Mammary epithelial cell (primary cell): ENCODE results near the gene NKD2.

Source experiments
- CTCF ChIP-seq, 2 donors: IDR thresholded peaks in 1 of 2; conservative IDR thresholded peaks in 1 of 2; 2 replicates each; pipeline ENCODE4 v1.5.1; 2011 to 2012; ENCODE audit warnings: inconsistent platforms in 2 of 2, low read length in 2 of 2, mild to moderate bottlenecking in 2 of 2, control low read depth in 1 of 2, low read depth in 1 of 2; ENCODE audit not compliant: insufficient read depth in 1 of 2; ENCODE audit errors: extremely low read depth in 1 of 2
- EZH2 ChIP-seq: IDR thresholded peaks from 2 replicates; pipeline ENCODE4 v1.6.1; 2012; ENCODE audit warnings: low read length, inconsistent platforms, borderline replicate concordance

- no peak for TF ChIP-seq CTCF (conservative IDR thresholded peaks at IDR 0.05 in 1 of 2, IDR thresholded peaks at IDR 0.05 in 1 of 2; ENCODE audit: extremely low read depth in 1 of 2, insufficient read depth in 1 of 2, low read depth in 1 of 2, low read length in 2 of 2)
- no peak for TF ChIP-seq EZH2
These were observed 22.2 kb downstream of the NKD2 start for GRCh38 chr5:1030801-1031271.
